Ishikawa (cell line): ENCODE measurements around the gene ABCC1.

Experiments used
- EGR1 ChIP-seq: IDR thresholded peaks from 2 replicates; pipeline ENCODE4 v1.6.1; 2012
- NFIC ChIP-seq: IDR thresholded peaks from 2 replicates; pipeline ENCODE4 v1.6.1; 2012

- no peak for TF ChIP-seq NFIC
- TF ChIP-seq EGR1, result no peak
These were observed 30.9 kb downstream of the ABCC1 start for GRCh38 chr16:15980329-15980728.
